Measurements from ENCODE around the gene CHRND. TPM values are rescaled to one million over a fixed set of nuclear protein-coding genes. Genes with fewer than 3 reads are reported as not detected.

Gene CHRND
- total RNA-seq, 1 experiment from 2014 or later: not detected

GRCh38 chr2:232526372-232526941 lies 497 bp downstream of the CHRND start:
- Mint-ChIP-seq H3K9me3 (no peaks in the 10 kb centered on the region), H3K4me1 (peaks cover 11% of the 10 kb centered on the region), H3K27ac (no peak overlapping the region), H3K4me3 (no peak overlapping the region), H3K27me3 (ENCODE audit: low read depth) (peaks cover 38% of the 10 kb centered on the region), H3K36me3 (no peaks in the 10 kb centered on the region)
- ChIA-PET POLR2A (interaction anchor here (0.7 to 0.9 kb wide), 2 partner anchors 12 to 911 kb away, joined by 3 to 4 read pairs; no protein-coding TSS in a partner anchor), CTCF (interaction anchor here (1.3 to 1.7 kb wide), 5 partner anchors 11 to 159 kb away, joined by 3 to 6 read pairs (median 4); no protein-coding TSS in a partner anchor)
- 0 out of 2 replicates have a peak, but pooled peaks have one; percentile 13 for TF ChIP-seq ZNF138 (CRISPR knock-in tag; conservative IDR thresholded peaks at IDR 0.05)
- TF ChIP-seq PRDM15 (CRISPR knock-in tag; IDR thresholded peaks at IDR 0.05): no peak
- DNase-seq (ENCODE audit: low spot score): no peak
- ATAC-seq: no peak

- H3K9me3 Mint-ChIP-seq: no peaks in the 10 kb centered on the region
- H3K27me3 Mint-ChIP-seq (ENCODE audit: low read depth): peaks cover 27% of the 10 kb centered on the region
- TF ChIP-seq JAZF1 (CRISPR knock-in tag; IDR thresholded peaks at IDR 0.05) (no peak), FOXJ3 (CRISPR knock-in tag; IDR thresholded peaks at IDR 0.05; ENCODE audit: borderline replicate concordance) (no peak), GTF2I (CRISPR knock-in tag; conservative IDR thresholded peaks at IDR 0.05) (no peak), MXD4 (CRISPR knock-in tag; IDR thresholded peaks at IDR 0.05; ENCODE audit: borderline replicate concordance) (no peak), GRHL2 (CRISPR knock-in tag; IDR thresholded peaks at IDR 0.05; ENCODE audit: insufficient replicate concordance, severe bottlenecking) (no peak), IRF1 (CRISPR knock-in tag; IDR thresholded peaks at IDR 0.05) (no peak), RORB (CRISPR knock-in tag; IDR thresholded peaks at IDR 0.05) (no peak), CREM (CRISPR knock-in tag; IDR thresholded peaks at IDR 0.05) (no peak), FOXP4 (CRISPR knock-in tag; IDR thresholded peaks at IDR 0.05) (no peak)
- H3K4me1 Mint-ChIP-seq: peaks cover 11% of the 10 kb centered on the region
- DNase-seq (ENCODE audit: low spot score) (no peak), ATAC-seq (no peak)
- no peak overlapping the region for H3K4me3 Mint-ChIP-seq
- CTCF ChIA-PET: no interaction called here
- POLR2A ChIA-PET: no interaction called here
- H3K27ac Mint-ChIP-seq: no peak overlapping the region; the same call in 1 of the 2 replicates
- no peaks in the 10 kb centered on the region for H3K36me3 Mint-ChIP-seq
Observed at GRCh38 chr2:232527905-232528470, 2.0 kb downstream of the CHRND start.

- Mint-ChIP-seq H3K4me1 (peaks cover 13% of the 10 kb centered on the region), H3K36me3 (no peaks in the 10 kb centered on the region), H3K4me3 (no peak overlapping the region), H3K27ac (peak overlapping the region; percentile 2; the same call in 1 of the 2 replicates), H3K9me3 (no peaks in the 10 kb centered on the region), H3K27me3 (ENCODE audit: low read depth) (peaks cover 20% of the 10 kb centered on the region)
- DNase-seq (ENCODE audit: low spot score): no peak
- ChIA-PET POLR2A (no interaction called here), CTCF (no interaction called here)
- TF ChIP-seq IRF1 (CRISPR knock-in tag; IDR thresholded peaks at IDR 0.05): no peak
- no peak for TF ChIP-seq PRRX2 (CRISPR knock-in tag; IDR thresholded peaks at IDR 0.05)
- TF ChIP-seq IRF2 (CRISPR knock-in tag; IDR thresholded peaks at IDR 0.05; ENCODE audit: borderline replicate concordance, low read depth): no peak
- no peak for TF ChIP-seq NR1H2 (CRISPR knock-in tag; IDR thresholded peaks at IDR 0.05)
- no peak for TF ChIP-seq KAT7 (CRISPR knock-in tag; IDR thresholded peaks at IDR 0.05; ENCODE audit: borderline replicate concordance)
- no peak for TF ChIP-seq ZNF671 (CRISPR knock-in tag; IDR thresholded peaks at IDR 0.05)
- TF ChIP-seq FOXP1 (CRISPR knock-in tag; IDR thresholded peaks at IDR 0.05; ENCODE audit: borderline replicate concordance): no peak
- ATAC-seq: no peak
Observed at GRCh38 chr2:232528746-232529460, 2.9 kb downstream of the CHRND start.
